ENCODE data around the gene MFGE8.

- TF ChIP-seq, protein P1, sequence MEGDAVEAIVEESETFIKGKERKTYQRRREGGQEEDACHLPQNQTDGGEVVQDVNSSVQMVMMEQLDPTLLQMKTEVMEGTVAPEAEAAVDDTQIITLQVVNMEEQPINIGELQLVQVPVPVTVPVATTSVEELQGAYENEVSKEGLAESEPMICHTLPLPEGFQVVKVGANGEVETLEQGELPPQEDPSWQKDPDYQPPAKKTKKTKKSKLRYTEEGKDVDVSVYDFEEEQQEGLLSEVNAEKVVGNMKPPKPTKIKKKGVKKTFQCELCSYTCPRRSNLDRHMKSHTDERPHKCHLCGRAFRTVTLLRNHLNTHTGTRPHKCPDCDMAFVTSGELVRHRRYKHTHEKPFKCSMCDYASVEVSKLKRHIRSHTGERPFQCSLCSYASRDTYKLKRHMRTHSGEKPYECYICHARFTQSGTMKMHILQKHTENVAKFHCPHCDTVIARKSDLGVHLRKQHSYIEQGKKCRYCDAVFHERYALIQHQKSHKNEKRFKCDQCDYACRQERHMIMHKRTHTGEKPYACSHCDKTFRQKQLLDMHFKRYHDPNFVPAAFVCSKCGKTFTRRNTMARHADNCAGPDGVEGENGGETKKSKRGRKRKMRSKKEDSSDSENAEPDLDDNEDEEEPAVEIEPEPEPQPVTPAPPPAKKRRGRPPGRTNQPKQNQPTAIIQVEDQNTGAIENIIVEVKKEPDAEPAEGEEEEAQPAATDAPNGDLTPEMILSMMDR (IDR thresholded peaks at IDR 0.05): no peak
- no peak for TF ChIP-seq POLR2A (IDR thresholded peaks at IDR 0.05)
Measured at GRCh38 chr15:88896333-88897033, 16.7 kb downstream of the MFGE8 start.

Measured in Peyer's patch (tissue), 4 donors.